ENCODE results near the gene ARL2BP. TPM values are rescaled to one million over a fixed set of nuclear protein-coding genes. Genes with fewer than 3 reads are reported as not detected.

The ARL2BP gene
- total and polyA plus RNA-seq, 2 experiments from 2014 or later = 111 to 116 TPM

- H3F3A ChIP-seq (ENCODE audit: insufficient read depth) = no peaks in the 10 kb centered on the region
- no peak for DNase-seq
- in situ Hi-C loops (cut with MboI) = no loop called here
- peaks cover 7% of the 10 kb centered on the region for H3K4me1 ChIP-seq (ENCODE audit: insufficient read depth)
- H3K27ac ChIP-seq = no peak overlapping the region
- no peaks in the 10 kb centered on the region for H3K9me3 ChIP-seq (ENCODE audit: low read depth)
- H3K36me3 ChIP-seq (ENCODE audit: low read depth) = no peaks in the 10 kb centered on the region
- no peaks in the 10 kb centered on the region for H3K9me2 ChIP-seq (ENCODE audit: insufficient read depth)
- TF ChIP-seq EZH2 (IDR thresholded peaks at IDR 0.05; ENCODE audit: insufficient read depth, poor library complexity, severe bottlenecking) (no peak), EZH2phosphoT487 (IDR thresholded peaks at IDR 0.05; ENCODE audit: insufficient read depth, low read depth) (no peak)
- no peak overlapping the region for H3K4me2 ChIP-seq (ENCODE audit: unreplicated experiment)
- 73 to 74% methylated on average over 17 of the region's 17 CpGs for WGBS, 2 experiments (ENCODE audit: low coverage in 1 of 2, low lambda C conversion rate in 2 of 2, missing lambda C conversion rate in 2 of 2)
- no peak overlapping the region for H3K4me3 ChIP-seq
- no peaks in the 10 kb centered on the region for H3K79me2 ChIP-seq (ENCODE audit: insufficient read depth)
- H3K9ac ChIP-seq = no peak overlapping the region
- H4K20me1 ChIP-seq (ENCODE audit: insufficient read depth) = no peaks in the 10 kb centered on the region
- H3K27me3 ChIP-seq (replicated peaks; ENCODE audit: insufficient read depth) = 0 out of 2 replicates have a peak, but pooled peaks cover 3% of the 10 kb centered on the region
- H2AFZ ChIP-seq = no peak overlapping the region
These were observed 17.9 kb downstream of the ARL2BP start for GRCh38 chr16:57262841-57263540.

- Histone ChIP-seq H3K4me2 (ENCODE audit: unreplicated experiment) (no peak overlapping the region), H3K27me3 (replicated peaks; ENCODE audit: insufficient read depth) (0 out of 2 replicates have a peak, but pooled peaks cover 3% of the 10 kb centered on the region), H3F3A (ENCODE audit: insufficient read depth) (no peaks in the 10 kb centered on the region), H3K9me3 (ENCODE audit: low read depth) (no peaks in the 10 kb centered on the region), H3K9ac (no peak overlapping the region), H3K36me3 (ENCODE audit: low read depth) (no peaks in the 10 kb centered on the region), H3K9me2 (ENCODE audit: insufficient read depth) (no peaks in the 10 kb centered on the region), H4K20me1 (ENCODE audit: insufficient read depth) (no peaks in the 10 kb centered on the region), H3K4me3 (no peak overlapping the region), H3K4me1 (ENCODE audit: insufficient read depth) (peaks cover 7% of the 10 kb centered on the region), H3K27ac (no peak overlapping the region), H3K79me2 (ENCODE audit: insufficient read depth) (no peaks in the 10 kb centered on the region), H2AFZ (no peak overlapping the region)
- DNase-seq = no peak
- 84 to 87% methylated on average over 16 to 18 of the region's 18 CpGs for WGBS, 2 experiments (ENCODE audit: low coverage in 1 of 2, low lambda C conversion rate in 2 of 2, missing lambda C conversion rate in 2 of 2)
- TF ChIP-seq EZH2phosphoT487 (IDR thresholded peaks at IDR 0.05; ENCODE audit: insufficient read depth, low read depth) = no peak
- no peak for TF ChIP-seq EZH2 (IDR thresholded peaks at IDR 0.05; ENCODE audit: insufficient read depth, poor library complexity, severe bottlenecking)
- in situ Hi-C loops (cut with MboI) = no loop called here
These were observed 18.7 kb downstream of the ARL2BP start for GRCh38 chr16:57263541-57264351.

GRCh38 chr16:57264381-57264780 is 19.3 kb downstream of the ARL2BP start:
- 91 to 94% methylated on average over 8 of the region's 8 CpGs for WGBS, 2 experiments (ENCODE audit: low coverage in 1 of 2, low lambda C conversion rate in 2 of 2, missing lambda C conversion rate in 2 of 2)
- 0 out of 2 replicates have a peak, but pooled peaks cover 3% of the 10 kb centered on the region for H3K27me3 ChIP-seq (replicated peaks; ENCODE audit: insufficient read depth)
- DNase-seq = no peak
- H3K9ac ChIP-seq = no peak overlapping the region
- no peaks in the 10 kb centered on the region for H4K20me1 ChIP-seq (ENCODE audit: insufficient read depth)
- no peak for TF ChIP-seq EZH2 (IDR thresholded peaks at IDR 0.05; ENCODE audit: insufficient read depth, poor library complexity, severe bottlenecking)
- H3K4me3 ChIP-seq = no peak overlapping the region
- H3K4me2 ChIP-seq (ENCODE audit: unreplicated experiment) = no peak overlapping the region
- peaks cover 7% of the 10 kb centered on the region for H3K4me1 ChIP-seq (ENCODE audit: insufficient read depth)
- H3K27ac ChIP-seq = no peak overlapping the region
- in situ Hi-C loops (cut with MboI) = no loop called here
- no peaks in the 10 kb centered on the region for H3F3A ChIP-seq (ENCODE audit: insufficient read depth)
- no peak overlapping the region for H2AFZ ChIP-seq
- H3K9me2 ChIP-seq (ENCODE audit: insufficient read depth) = no peaks in the 10 kb centered on the region
- no peaks in the 10 kb centered on the region for H3K79me2 ChIP-seq (ENCODE audit: insufficient read depth)
- no peaks in the 10 kb centered on the region for H3K36me3 ChIP-seq (ENCODE audit: low read depth)
- no peaks in the 10 kb centered on the region for H3K9me3 ChIP-seq (ENCODE audit: low read depth)

- in situ Hi-C loops (cut with MboI) = no loop called here
- Histone ChIP-seq H3K9ac (no peak overlapping the region), H3F3A (ENCODE audit: insufficient read depth) (no peaks in the 10 kb centered on the region), H3K79me2 (ENCODE audit: insufficient read depth) (no peaks in the 10 kb centered on the region), H2AFZ (no peak overlapping the region), H3K36me3 (ENCODE audit: low read depth) (no peaks in the 10 kb centered on the region), H3K4me1 (ENCODE audit: insufficient read depth) (peaks cover 7% of the 10 kb centered on the region), H3K9me2 (ENCODE audit: insufficient read depth) (no peaks in the 10 kb centered on the region), H4K20me1 (ENCODE audit: insufficient read depth) (no peaks in the 10 kb centered on the region), H3K27me3 (replicated peaks; ENCODE audit: insufficient read depth) (0 out of 2 replicates have a peak, but pooled peaks cover 3% of the 10 kb centered on the region), H3K9me3 (ENCODE audit: low read depth) (no peaks in the 10 kb centered on the region), H3K27ac (no peak overlapping the region), H3K4me3 (no peak overlapping the region), H3K4me2 (ENCODE audit: unreplicated experiment) (no peak overlapping the region)
- WGBS, 2 experiments (ENCODE audit: low coverage in 1 of 2, low lambda C conversion rate in 2 of 2, missing lambda C conversion rate in 2 of 2) = 91 to 92% methylated on average over 11 of the region's 11 CpGs
- TF ChIP-seq EZH2 (IDR thresholded peaks at IDR 0.05; ENCODE audit: insufficient read depth, poor library complexity, severe bottlenecking) (no peak), EZH2phosphoT487 (IDR thresholded peaks at IDR 0.05; ENCODE audit: insufficient read depth, low read depth) (no peak)
- DNase-seq = no peak
These were observed 19.9 kb downstream of the ARL2BP start for GRCh38 chr16:57264950-57265371.

All from GM23248 (cell line).